H9 (cell line): ENCODE data around the gene PGBD1. TPM values are rescaled to one million over a fixed set of nuclear protein-coding genes. Genes with fewer than 3 reads are reported as not detected.

ENCODE experiments used
- DNase-seq: peaks from one replicate; pipeline ENCODE4 v3.0.0-alpha.2; 2017
- H2AFZ ChIP-seq: one replicate; pipeline ENCODE4 v1.6.1; 2013; ENCODE audit warnings: mild to moderate bottlenecking, low read length, control low read depth, moderate library complexity
- H2AK5ac ChIP-seq: 2 replicates; pipeline ENCODE4 v1.6.1; 2013; ENCODE audit warnings: low read length, control low read depth, mixed read lengths; ENCODE audit not compliant: insufficient read length
- H2BK120ac ChIP-seq: one replicate; pipeline ENCODE4 v1.6.1; 2013; ENCODE audit warnings: low read depth, mild to moderate bottlenecking, low read length, control low read depth, inconsistent platforms; ENCODE audit not compliant: poor library complexity, severe bottlenecking
- H2BK12ac ChIP-seq: 2 replicates; pipeline ENCODE4 v1.6.1; 2013; ENCODE audit warnings: low read length, control low read depth, mixed read lengths, low read depth; ENCODE audit not compliant: insufficient read length
- H2BK15ac ChIP-seq: 2 replicates; pipeline ENCODE4 v1.6.1; 2013; ENCODE audit warnings: low read depth, low read length, control low read depth
- H2BK20ac ChIP-seq: one replicate; pipeline ENCODE4 v1.6.1; 2013; ENCODE audit warnings: low read depth, mild to moderate bottlenecking, low read length, control low read depth, inconsistent platforms; ENCODE audit not compliant: poor library complexity, severe bottlenecking
- H2BK5ac ChIP-seq: 2 replicates; pipeline ENCODE4 v1.6.1; 2013; ENCODE audit warnings: low read length, control low read depth, mixed read lengths; ENCODE audit not compliant: insufficient read length
- H3K14ac ChIP-seq: 2 replicates; pipeline ENCODE4 v1.6.1; 2013; ENCODE audit warnings: low read length, control low read depth; ENCODE audit not compliant: insufficient read depth
- H3K18ac ChIP-seq: 2 replicates; pipeline ENCODE4 v1.6.1; 2013; ENCODE audit warnings: low read depth, mild to moderate bottlenecking, mixed read lengths, low read length, control low read depth; ENCODE audit not compliant: insufficient read length
- H3K23ac ChIP-seq: 2 replicates; pipeline ENCODE4 v1.6.1; 2013; ENCODE audit warnings: low read length, control low read depth, mixed read lengths, low read depth; ENCODE audit not compliant: insufficient read length
- H3K23me2 ChIP-seq: 2 replicates; pipeline ENCODE4 v1.6.1; 2013; ENCODE audit warnings: low read depth, mild to moderate bottlenecking, mixed read lengths, low read length, control low read depth; ENCODE audit not compliant: insufficient read length, poor library complexity, severe bottlenecking
- H3K27ac ChIP-seq: 2 replicates; pipeline ENCODE4 v1.5.1; 2013; ENCODE audit warnings: low read length, control low read depth, mixed read lengths, low read depth; ENCODE audit not compliant: insufficient read length
- H3K27me3 ChIP-seq: 2 replicates; pipeline ENCODE4 v1.6.1; 2013; ENCODE audit warnings: low read length, control low read depth, inconsistent platforms; ENCODE audit not compliant: insufficient read depth
- H3K4ac ChIP-seq: 2 replicates; pipeline ENCODE4 v1.6.1; 2013; ENCODE audit warnings: low read depth, mild to moderate bottlenecking, control low read depth, inconsistent platforms, low read length, moderate library complexity
- H3K4me1 ChIP-seq: 2 replicates; pipeline ENCODE4 v1.6.1; 2013; ENCODE audit warnings: low read length, control low read depth, inconsistent platforms; ENCODE audit not compliant: insufficient read depth
- H3K4me2 ChIP-seq: 2 replicates; pipeline ENCODE4 v1.6.1; 2013; ENCODE audit warnings: low read length, control low read depth, mixed read lengths; ENCODE audit not compliant: insufficient read length, insufficient read depth
- H3K56ac ChIP-seq: 2 replicates; pipeline ENCODE4 v1.6.1; 2013; ENCODE audit warnings: low read depth, mild to moderate bottlenecking, mixed read lengths, low read length, control low read depth; ENCODE audit not compliant: insufficient read length
- H3K79me1 ChIP-seq: 2 replicates; pipeline ENCODE4 v1.6.1; 2013; ENCODE audit warnings: low read depth, mild to moderate bottlenecking, moderate library complexity, low read length, control low read depth, inconsistent platforms; ENCODE audit not compliant: insufficient read depth, poor library complexity, severe bottlenecking
- H3K79me2 ChIP-seq: 2 replicates; pipeline ENCODE4 v1.6.1; 2013; ENCODE audit warnings: low read length, control low read depth, inconsistent platforms; ENCODE audit not compliant: insufficient read depth
- H3K9ac ChIP-seq: 2 replicates; pipeline ENCODE4 v1.6.1; 2013; ENCODE audit warnings: low read length, control low read depth, mixed read lengths; ENCODE audit not compliant: insufficient read length; ENCODE audit errors: extremely low read depth
- H3K9me3 ChIP-seq: one replicate; pipeline ENCODE4 v1.6.1; 2013; ENCODE audit warnings: low read depth, low read length, inconsistent platforms; ENCODE audit not compliant: control insufficient read depth
- H3T11ph ChIP-seq: one replicate; pipeline ENCODE4 v1.6.1; 2013; ENCODE audit warnings: mild to moderate bottlenecking, low read length, control low read depth, inconsistent platforms
- H4K20me1 ChIP-seq: one replicate; pipeline ENCODE4 v1.6.1; 2013; ENCODE audit not compliant: control insufficient read depth, insufficient read length, insufficient read depth
- H4K5ac ChIP-seq: 2 replicates; pipeline ENCODE4 v1.6.1; 2013; ENCODE audit warnings: low read depth, mild to moderate bottlenecking, mixed read lengths, low read length, control low read depth; ENCODE audit not compliant: insufficient read length
- H4K8ac ChIP-seq: replicated peaks from 2 replicates; pipeline ENCODE4 v1.6.1; 2013; ENCODE audit warnings: low read length, control low read depth, mixed read lengths, low read depth; ENCODE audit not compliant: insufficient read length
- H4K91ac ChIP-seq: 2 replicates; pipeline ENCODE4 v1.6.1; 2013; ENCODE audit warnings: low read depth, mild to moderate bottlenecking, moderate library complexity, mixed read lengths, low read length, control low read depth; ENCODE audit not compliant: insufficient read length
- H3K27ac Mint-ChIP-seq, 3 experiments: 2 replicates in 2 of 3; 3 replicates in 1 of 3; pipeline ENCODE4 v1.8.0; 2020 to 2021; ENCODE audit warnings: mixed read lengths in 3 of 3, mild to moderate bottlenecking in 1 of 3, moderate library complexity in 1 of 3
- H3K27me3 Mint-ChIP-seq: 2 replicates; pipeline ENCODE4 v1.8.0; 2021; ENCODE audit warnings: low read depth, mild to moderate bottlenecking, moderate library complexity, mixed read lengths
- H3K36me3 Mint-ChIP-seq, 3 experiments: 2 replicates in 2 of 3; 3 replicates in 1 of 3; pipeline ENCODE4 v1.8.0; 2020 to 2021; ENCODE audit warnings: low read depth in 3 of 3, mixed read lengths in 3 of 3; ENCODE audit not compliant: insufficient read depth in 1 of 3
- H3K4me1 Mint-ChIP-seq, 2 experiments: 2 replicates each; pipeline ENCODE4 v1.8.0; 2020; ENCODE audit warnings: mixed read lengths in 2 of 2
- H3K4me3 Mint-ChIP-seq, 2 experiments: 2 replicates in 1 of 2; 3 replicates in 1 of 2; pipeline ENCODE4 v1.8.0; 2020 to 2021; ENCODE audit warnings: mild to moderate bottlenecking in 2 of 2, mixed read lengths in 2 of 2, moderate library complexity in 1 of 2
- H3K9me3 Mint-ChIP-seq, 2 experiments: 2 replicates in 1 of 2; 3 replicates in 1 of 2; pipeline ENCODE4 v1.8.0; 2020; ENCODE audit warnings: mild to moderate bottlenecking in 2 of 2, mixed read lengths in 2 of 2, moderate library complexity in 1 of 2
- CTCF ChIP-seq: fragments of 200-600 bp; sonication (generic); conservative IDR thresholded peaks from 3 replicates; pipeline ENCODE4 v1.8.0; 2021; ENCODE audit warnings: antibody characterized with exemption, mild to moderate bottlenecking
- WGBS: extraction: QIAGEN DNeasy Blood & Tissue Kit; methylation state at CpG from one replicate; pipeline ENCODE4 v1.1.7; 2013; ENCODE audit warnings: missing lambda C conversion rate, low lambda C conversion rate, mixed read lengths; ENCODE audit not compliant: insufficient read length; ENCODE audit errors: extremely low coverage; 5-methylcytosine and 5-hydroxymethylcytosine counted together
- total RNA-seq: library from RNA; stranded (reverse); gene quantifications from 2 replicates; pipeline ENCODE4 v1.2.1, GENCODE V29; 2021

The PGBD1 gene
- total RNA-seq, 1 experiment from 2014 or later: 10.1 TPM

DNA sequence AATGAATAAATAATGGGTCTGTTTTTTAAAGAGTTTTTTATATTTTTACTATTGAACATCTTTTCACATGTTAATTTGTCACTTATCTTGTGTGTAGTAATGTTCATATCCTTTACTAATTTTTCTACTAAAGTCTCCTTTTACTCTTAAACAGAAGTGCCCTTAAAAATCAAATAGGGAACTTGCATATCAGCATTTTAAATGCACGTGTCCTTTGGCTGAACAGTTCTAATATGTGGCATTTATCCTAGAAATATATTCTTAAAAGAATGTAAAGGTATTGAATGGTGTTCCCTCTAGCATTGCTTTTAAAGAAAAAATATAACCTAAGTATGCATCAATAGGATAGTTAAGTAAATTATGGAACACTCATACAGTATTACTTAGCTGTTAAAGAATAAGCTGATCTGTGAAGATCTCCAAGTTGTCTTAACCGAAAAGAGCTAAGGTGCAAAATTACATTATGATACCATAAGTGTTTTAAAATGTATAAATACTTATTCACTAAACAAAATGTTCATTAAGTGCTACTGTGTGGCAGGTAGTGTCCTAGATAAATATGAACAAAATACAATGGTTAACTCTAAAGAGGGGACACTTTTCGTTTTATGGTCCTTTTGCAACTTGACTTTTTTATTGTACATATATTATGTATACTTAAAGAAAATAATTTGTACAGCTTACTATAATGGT lies 631 bp upstream of the PGBD1 start:
- no CpG with 5 or more reads among the region's 3 CpGs for WGBS
- peak overlapping the region; percentile 93 for H3K4me2 ChIP-seq
- no peak overlapping the region for H2BK15ac ChIP-seq
- no peak overlapping the region for H2BK12ac ChIP-seq
- H3K23ac ChIP-seq: no peak overlapping the region
- H2AK5ac ChIP-seq: no peak overlapping the region
- peak overlapping the region; percentile 62 for H3K9ac ChIP-seq
- H4K91ac ChIP-seq: no peak overlapping the region
- no peak overlapping the region for H4K5ac ChIP-seq
- no peaks in the 10 kb centered on the region for H3K4me1 ChIP-seq
- no peaks in the 10 kb centered on the region for H3K9me3 Mint-ChIP-seq
- no peak overlapping the region for H2BK5ac ChIP-seq
- H3K27ac ChIP-seq: no peak overlapping the region
- H3K79me1 ChIP-seq: no peaks in the 10 kb centered on the region
- H2BK20ac ChIP-seq: no peak overlapping the region
- H2BK120ac ChIP-seq: no peak overlapping the region
- H3K79me2 ChIP-seq: no peaks in the 10 kb centered on the region; the same call in 1 of the 2 replicates
- H4K8ac ChIP-seq: no peak overlapping the region
- H3K4ac ChIP-seq: no peak overlapping the region
- H3K23me2 ChIP-seq: peaks cover 4% of the 10 kb centered on the region
- H3K56ac ChIP-seq: no peak overlapping the region
- H3K14ac ChIP-seq: no peak overlapping the region
- H3K9me3 ChIP-seq: no peaks in the 10 kb centered on the region
- no peaks in the 10 kb centered on the region for H3K27me3 ChIP-seq
- H4K20me1 ChIP-seq: no peaks in the 10 kb centered on the region
- no peak overlapping the region for H3K18ac ChIP-seq
- peaks cover 13% of the 10 kb centered on the region in 2 experiments for H3K4me1 Mint-ChIP-seq
- no peak overlapping the region for H2AFZ ChIP-seq
- TF ChIP-seq CTCF: no peak
- no peak overlapping the region for H3T11ph ChIP-seq
- H3K4me3 Mint-ChIP-seq: peak overlapping the region; percentile 95 to 97
- H3K27ac Mint-ChIP-seq: no peak overlapping the region
- no peak for DNase-seq
- H3K36me3 Mint-ChIP-seq: peaks cover 5 to 31% (median 28%) of the 10 kb centered on the region in 3 experiments; a peak in 6 of 7 replicates
- H3K27me3 Mint-ChIP-seq: peaks cover 1% of the 10 kb centered on the region; the same call in 1 of the 2 replicates
